Stomach (tissue), 9 donors: Measurements from ENCODE around the gene LILRA1. TPM values are rescaled to one million over a fixed set of nuclear protein-coding genes. Genes with fewer than 3 reads are reported as not detected.
"Not testable (repeated sequence)": the region's sequence is repeated elsewhere in the genome, so short reads cannot be mapped to it uniquely, and the experiment has no call there.

ENCODE experiments used
- DNase-seq, 2 donors: peaks; one replicate each; pipeline versions ENCODE4 v3.0.0 to v3.0.0-alpha.2; 2013 to 2019
- H3K27ac ChIP-seq, 5 donors: fragments of 200-600 bp in 4 of 5; sonication (generic) in 4 of 5; one replicate each; pipeline ENCODE4 v1.5.1; 2013 to 2019; ENCODE audit warnings: mild to moderate bottlenecking in 1 of 5, moderate library complexity in 1 of 5
- H3K27me3 ChIP-seq, 3 donors: fragments of 200-600 bp; sonication (generic); one replicate each; pipeline ENCODE4 v1.5.1; 2017 to 2019; ENCODE audit warnings: mixed run types in 1 of 3
- H3K36me3 ChIP-seq, 4 donors: fragments of 200-600 bp; sonication (generic); 1 replicate in 3 of 4; 2 replicates in 1 of 4; pipeline ENCODE4 v1.5.1; 2016 to 2019
- H3K4me1 ChIP-seq, 4 donors: fragments of 200-600 bp; sonication (generic); one replicate each; pipeline ENCODE4 v1.5.1; 2016 to 2019
- H3K4me3 ChIP-seq, 4 donors: fragments of 200-600 bp; sonication (generic) in 3 of 4; one replicate each; pipeline ENCODE4 v1.5.1; 2016 to 2019; ENCODE audit warnings: mild to moderate bottlenecking in 1 of 4
- H3K9me3 ChIP-seq, 4 donors: fragments of 200-600 bp; sonication (generic); one replicate each; pipeline ENCODE4 v1.5.1; 2016 to 2019
- EP300 ChIP-seq: sonication (generic); formaldehyde crosslinking; IDR thresholded peaks from one replicate; pipeline ENCODE4 v1.6.1; 2017; ENCODE audit warnings: antibody characterized with exemption
- POLR2A ChIP-seq, 4 donors: fragments of 450-650 bp; IDR thresholded peaks; one replicate each; pipeline ENCODE4 v1.6.1; 2016; ENCODE audit warnings: antibody characterized with exemption in 4 of 4, control low read depth in 2 of 4, mild to moderate bottlenecking in 1 of 4, moderate library complexity in 1 of 4
- POLR2AphosphoS5 ChIP-seq, 3 donors: sonication (generic); formaldehyde crosslinking; IDR thresholded peaks; one replicate each; pipeline ENCODE4 v1.6.1; 2016; ENCODE audit warnings: antibody characterized with exemption in 3 of 3
- WGBS, 5 donors: extraction: QIAGEN DNeasy Blood & Tissue Kit in 3 of 5; methylation state at CpG; one replicate each; pipeline versions ENCODE4 v1.1.5 to v1.1.7; 2013 to 2018; 5-methylcytosine and 5-hydroxymethylcytosine counted together
- intact Hi-C: fragments of 100-400 bp; cut with DNase I; formaldehyde crosslinking; loops from one replicate; pipeline ENCODE4 v1.15.1; 2023; ENCODE audit warnings: low total_unique reads
- polyA plus RNA-seq, 3 donors: library from polyadenylated mRNA; stranded (reverse); fragments of 200-250 nt; gene quantifications; one replicate each; pipeline ENCODE4 v1.2.3, GENCODE V29; 2013
- total RNA-seq, 5 donors: library from RNA; depleted of rRNA; stranded (reverse); fragments of >200 nt; gene quantifications; one replicate each; pipeline versions ENCODE4 v1.1.0 to v1.2.3, GENCODE V29; 2014 to 2016
- TF ChIP-seq, protein P1 (sequence below), 7 experiments: fragments of 450-650 bp in 4 of 7; fragments of 200-600 bp in 3 of 7; sonication (generic) in 3 of 7; IDR thresholded peaks; one replicate each; pipeline ENCODE4 v1.5.1; 2016 to 2019; ENCODE audit warnings: antibody characterized with exemption in 7 of 7, control low read depth in 2 of 7, mild to moderate bottlenecking in 1 of 7
- donor health status: healthy with polysubstance abuse.
- donor health status: Bipolar disorder and iron deficiency.
- donor health status: healthy.

The LILRA1 gene
- total and polyA plus RNA-seq, 8 donors: 0.25 to 0.62 (median 0.31) TPM; not detected in 5

DNA sequence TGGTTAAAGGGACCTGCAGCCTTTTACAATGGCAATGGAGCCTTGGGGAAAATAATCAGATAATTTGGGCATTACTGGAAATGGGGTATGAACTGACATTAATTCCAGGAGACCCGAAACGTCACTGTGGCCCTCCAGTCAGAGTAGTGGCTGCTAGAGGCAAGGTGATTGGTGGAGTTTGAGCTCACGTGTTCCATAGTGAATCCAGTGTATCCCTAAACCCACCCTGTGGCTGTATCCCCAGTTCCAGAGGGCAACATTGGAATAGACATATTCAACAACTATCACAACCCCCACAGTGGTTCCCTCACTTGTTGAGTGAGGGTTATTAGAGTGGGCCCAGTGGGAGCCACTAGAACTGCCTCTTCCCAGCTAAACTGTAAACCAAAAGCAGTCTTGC is 23.1 kb upstream of the LILRA1 start:
- intact Hi-C loops: no loop called here
- WGBS, 5 donors: 52 to 71% (median 67%) methylated on average over 3 of the region's 3 CpGs

DNA sequence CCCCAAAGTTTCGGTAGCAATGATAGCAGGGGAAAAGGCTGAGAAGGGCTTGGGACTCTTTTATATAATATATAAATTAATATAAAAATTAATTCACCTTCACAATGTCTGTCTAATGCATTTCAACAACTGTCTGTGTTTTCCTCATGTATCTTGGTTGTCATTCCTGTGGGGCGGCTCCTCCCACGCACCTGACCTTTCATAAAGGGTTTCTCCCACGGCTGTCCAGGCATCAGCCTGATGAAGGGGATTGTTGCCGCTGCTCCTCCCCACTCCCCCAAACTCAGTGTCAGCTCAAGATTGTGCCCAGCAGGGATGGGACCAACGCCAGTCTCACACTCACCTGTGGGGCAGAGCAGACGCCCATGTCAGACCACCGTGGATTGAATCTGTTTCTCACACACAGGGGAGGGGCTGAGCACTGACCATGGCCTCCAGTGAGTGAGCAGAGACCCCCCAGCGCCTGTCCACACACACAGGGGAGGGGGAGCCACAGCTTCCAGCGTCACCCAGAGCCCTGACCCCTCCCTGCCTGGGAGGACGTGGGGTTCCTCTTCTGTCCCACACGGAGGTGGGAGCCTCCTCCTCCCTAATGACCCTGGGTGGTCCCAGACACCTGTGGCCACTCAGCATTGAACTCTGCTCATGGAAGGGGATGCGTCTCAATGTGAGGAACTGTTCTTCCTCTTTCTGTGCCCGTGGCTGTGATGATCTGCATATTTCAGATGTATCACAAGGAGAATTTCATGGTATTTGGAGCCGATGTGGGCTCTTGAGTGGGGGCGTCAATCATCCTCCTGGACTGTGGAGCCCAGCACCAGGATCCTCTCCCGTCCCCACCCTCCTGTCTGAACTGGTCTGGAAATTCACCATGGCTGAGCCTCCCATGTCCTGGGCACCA is 21.5 kb upstream of the LILRA1 start:
- H3K36me3 ChIP-seq, intact Hi-C loops, H3K27ac ChIP-seq, H3K4me3 ChIP-seq, H3K9me3 ChIP-seq, DNase-seq, H3K4me1 ChIP-seq: not testable (repeated sequence)
- H3K27me3 ChIP-seq: peaks cover 0 to 54% (median 0%) of the 10 kb centered on the region in 3 donors
- 54 to 64% (median 57%) methylated on average over 14 to 17 of the region's 17 CpGs for WGBS, 5 donors

More for the DNA sequence above, 23.1 kb upstream of the LILRA1 start:
- no peak for TF ChIP-seq POLR2A (IDR thresholded peaks at IDR 0.05)
- TF ChIP-seq POLR2AphosphoS5 (IDR thresholded peaks at IDR 0.05): no peak
- no peak for TF ChIP-seq EP300
- TF ChIP-seq, protein P1, sequence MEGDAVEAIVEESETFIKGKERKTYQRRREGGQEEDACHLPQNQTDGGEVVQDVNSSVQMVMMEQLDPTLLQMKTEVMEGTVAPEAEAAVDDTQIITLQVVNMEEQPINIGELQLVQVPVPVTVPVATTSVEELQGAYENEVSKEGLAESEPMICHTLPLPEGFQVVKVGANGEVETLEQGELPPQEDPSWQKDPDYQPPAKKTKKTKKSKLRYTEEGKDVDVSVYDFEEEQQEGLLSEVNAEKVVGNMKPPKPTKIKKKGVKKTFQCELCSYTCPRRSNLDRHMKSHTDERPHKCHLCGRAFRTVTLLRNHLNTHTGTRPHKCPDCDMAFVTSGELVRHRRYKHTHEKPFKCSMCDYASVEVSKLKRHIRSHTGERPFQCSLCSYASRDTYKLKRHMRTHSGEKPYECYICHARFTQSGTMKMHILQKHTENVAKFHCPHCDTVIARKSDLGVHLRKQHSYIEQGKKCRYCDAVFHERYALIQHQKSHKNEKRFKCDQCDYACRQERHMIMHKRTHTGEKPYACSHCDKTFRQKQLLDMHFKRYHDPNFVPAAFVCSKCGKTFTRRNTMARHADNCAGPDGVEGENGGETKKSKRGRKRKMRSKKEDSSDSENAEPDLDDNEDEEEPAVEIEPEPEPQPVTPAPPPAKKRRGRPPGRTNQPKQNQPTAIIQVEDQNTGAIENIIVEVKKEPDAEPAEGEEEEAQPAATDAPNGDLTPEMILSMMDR (IDR thresholded peaks at IDR 0.05): no peak
- Histone ChIP-seq H3K27me3 (peaks cover 0 to 46% (median 0%) of the 10 kb centered on the region in 3 donors), H3K36me3 (no peaks in the 10 kb centered on the region), H3K9me3 (no peaks in the 10 kb centered on the region), H3K4me1 (no peaks in the 10 kb centered on the region), H3K4me3 (no peak overlapping the region), H3K27ac (no peak overlapping the region)
- DNase-seq: no peak

DNA sequence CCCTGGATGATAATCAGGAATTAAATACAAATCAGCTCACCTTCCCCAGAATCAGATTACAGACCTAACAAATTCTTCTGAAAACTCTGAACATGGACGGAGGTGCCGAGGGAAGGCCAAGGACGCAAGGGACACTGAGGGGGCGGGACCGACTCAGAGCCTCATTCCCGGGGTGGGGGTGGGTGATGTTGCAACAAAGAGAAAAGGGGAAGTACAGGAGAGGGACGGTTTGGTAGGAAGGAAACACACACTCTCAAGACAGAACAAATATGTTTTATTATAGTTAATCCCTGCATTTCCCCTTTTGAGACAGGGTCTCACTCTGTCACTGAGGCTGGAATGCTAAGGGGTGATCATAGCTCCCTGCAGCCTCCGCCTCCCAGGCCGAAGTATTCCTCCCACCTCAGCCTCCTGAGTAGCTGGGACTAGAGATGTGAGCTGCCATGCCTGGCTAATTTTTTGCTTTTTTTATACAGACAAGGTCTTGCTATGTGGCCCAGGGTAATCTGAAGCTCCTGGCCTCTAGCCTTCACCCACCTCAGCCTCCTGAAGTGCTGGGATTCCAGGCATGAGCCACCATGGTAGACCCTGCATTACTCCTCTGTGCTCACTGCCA is 20.6 kb upstream of the LILRA1 start:
- H3K27ac ChIP-seq: peak overlapping the region in 3 of 5 donors; percentile 15 to 66 (median 58)
- intact Hi-C loops: no loop called here
- 41 to 61% (median 57%) methylated on average over 9 of the region's 9 CpGs for WGBS, 5 donors
- H3K4me1 ChIP-seq: no peaks in the 10 kb centered on the region
- DNase-seq: peak in 1 of 2 donors; percentile 13
- peaks cover 0 to 54% (median 0%) of the 10 kb centered on the region in 3 donors for H3K27me3 ChIP-seq
- no peaks in the 10 kb centered on the region for H3K36me3 ChIP-seq
- H3K4me3 ChIP-seq: peak overlapping the region in 3 of 4 donors; percentile 5 to 33 (median 16)
- TF ChIP-seq, protein P1 (IDR thresholded peaks at IDR 0.05): no peak
- no peak for TF ChIP-seq POLR2AphosphoS5 (IDR thresholded peaks at IDR 0.05)
- TF ChIP-seq EP300: no peak
- no peak for TF ChIP-seq POLR2A (IDR thresholded peaks at IDR 0.05)
- no peaks in the 10 kb centered on the region for H3K9me3 ChIP-seq

DNA sequence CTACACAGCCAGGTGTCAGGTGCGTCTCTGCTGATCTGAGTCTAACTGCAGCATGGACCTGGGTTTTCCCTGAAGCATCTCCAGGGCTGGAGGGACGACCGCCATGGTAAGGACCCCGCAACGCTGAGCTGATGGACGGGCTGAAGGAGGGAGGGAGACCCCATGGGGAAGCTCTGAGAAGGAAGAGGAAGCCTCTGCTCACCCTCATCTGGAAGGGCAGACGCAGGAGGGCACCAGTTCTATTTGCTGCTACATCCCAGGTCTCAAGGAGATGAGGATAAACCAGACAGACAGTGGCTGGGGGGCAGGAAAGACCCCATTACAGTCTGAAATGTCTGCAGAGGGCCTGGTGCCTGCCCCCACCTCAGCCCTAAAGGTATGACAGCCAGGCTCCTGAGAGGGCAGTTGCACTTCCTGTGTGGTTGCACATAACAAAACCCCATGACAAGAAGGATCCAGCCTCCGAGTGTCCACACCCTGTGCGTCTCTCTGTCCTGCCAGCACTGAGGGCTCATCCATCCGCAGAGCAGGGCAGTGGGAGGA is 20.0 kb upstream of the LILRA1 start, which contains the start of gene LILRA2:
Gene LILRA2, plus strand, starts transcription at position 461 of the 543 bp plus-strand sequence. CDS start 89 bp downstream, outside the sequence.
- intact Hi-C loops: no loop called here
- Histone ChIP-seq H3K27me3 (peaks cover 0 to 54% (median 0%) of the 10 kb centered on the region in 3 donors), H3K4me1 (no peaks in the 10 kb centered on the region), H3K9me3 (no peaks in the 10 kb centered on the region), H3K27ac (peak within 1 kb of the TSS in 3 of 5 donors; percentile 15 to 66 (median 58)), H3K36me3 (no peaks in the 10 kb centered on the region), H3K4me3 (peak within 1 kb of the TSS in 3 of 4 donors; percentile 5 to 33 (median 16))
- WGBS, 5 donors: 50 to 68% (median 52%) methylated on average over 7 to 10 of the region's 10 CpGs
- no peak for DNase-seq
- TF ChIP-seq POLR2AphosphoS5 (IDR thresholded peaks at IDR 0.05): no peak
- no peak for TF ChIP-seq POLR2A (IDR thresholded peaks at IDR 0.05)
- no peak for TF ChIP-seq EP300
- TF ChIP-seq, protein P1 (IDR thresholded peaks at IDR 0.05): no peak
